Esophagus muscularis mucosa (tissue), 4 donors: Measurements from ENCODE around the gene DDX24. TPM values are rescaled to one million over a fixed set of nuclear protein-coding genes. Genes with fewer than 3 reads are reported as not detected.

Experiments
- DNase-seq: peaks from one replicate; pipeline ENCODE4 v3.0.0-alpha.2; 2017; ENCODE audit errors: extremely low spot score
- H3K27ac ChIP-seq, 4 donors: fragments of 200-600 bp; sonication (generic); replicated peaks in 1 of 4; 1 replicate in 3 of 4; 2 replicates in 1 of 4; pipeline ENCODE4 v1.5.1; 2016 to 2019; ENCODE audit warnings: mild to moderate bottlenecking in 1 of 4
- H3K27me3 ChIP-seq, 4 donors: fragments of 200-600 bp; sonication (generic); one replicate each; pipeline versions ENCODE4 v1.5.1 to v1.6.0; 2016 to 2019
- H3K36me3 ChIP-seq, 4 donors: fragments of 200-600 bp; sonication (generic); one replicate each; pipeline ENCODE4 v1.5.1; 2016 to 2019
- H3K4me1 ChIP-seq, 4 donors: fragments of 200-600 bp; sonication (generic); one replicate each; pipeline ENCODE4 v1.5.1; 2016 to 2019
- H3K4me3 ChIP-seq, 4 donors: fragments of 200-600 bp; sonication (generic); 1 replicate in 2 of 4; 2 replicates in 2 of 4; pipeline ENCODE4 v1.5.1; 2016 to 2019; ENCODE audit warnings: mild to moderate bottlenecking in 4 of 4, moderate library complexity in 1 of 4
- H3K9me3 ChIP-seq, 4 donors: fragments of 200-600 bp; sonication (generic); 1 replicate in 3 of 4; 2 replicates in 1 of 4; pipeline ENCODE4 v1.5.1; 2016 to 2019
- EP300 ChIP-seq: sonication (generic); formaldehyde crosslinking; IDR thresholded peaks from one replicate; pipeline ENCODE4 v1.6.1; 2017; ENCODE audit warnings: antibody characterized with exemption
- POLR2A ChIP-seq: fragments of 450-650 bp; IDR thresholded peaks from one replicate; pipeline ENCODE4 v1.6.1; 2017; ENCODE audit warnings: antibody characterized with exemption, moderate library complexity, mild to moderate bottlenecking, low read depth
- POLR2AphosphoS5 ChIP-seq, 2 donors: sonication (generic); formaldehyde crosslinking; IDR thresholded peaks; one replicate each; pipeline ENCODE4 v1.6.1; 2017; ENCODE audit warnings: antibody characterized with exemption in 2 of 2
- WGBS: methylation state at CpG from one replicate; pipeline ENCODE4 v1.1.5; 2018; 5-methylcytosine and 5-hydroxymethylcytosine counted together
- intact Hi-C: fragments of 100-400 bp; cut with DNase I; formaldehyde crosslinking; loops from one replicate; pipeline ENCODE4 v1.15.1; 2023
- total RNA-seq, 4 donors: library from RNA; depleted of rRNA; stranded (reverse); fragments of >200 nt; gene quantifications; one replicate each; pipeline versions ENCODE4 v1.1.0 to v1.2.1, GENCODE V29; 2016
- TF ChIP-seq, protein P1 (sequence below), 3 experiments: fragments of 200-600 bp in 2 of 3; fragments of 450-650 bp in 1 of 3; sonication (generic) in 2 of 3; IDR thresholded peaks; one replicate each; pipeline ENCODE4 v1.5.1; 2017 to 2019; ENCODE audit warnings: antibody characterized with exemption in 3 of 3, mild to moderate bottlenecking in 2 of 3, moderate library complexity in 1 of 3

Gene DDX24
- total RNA-seq, 4 donors from 2014 or later = 142 to 215 (median 176) TPM

DNA sequence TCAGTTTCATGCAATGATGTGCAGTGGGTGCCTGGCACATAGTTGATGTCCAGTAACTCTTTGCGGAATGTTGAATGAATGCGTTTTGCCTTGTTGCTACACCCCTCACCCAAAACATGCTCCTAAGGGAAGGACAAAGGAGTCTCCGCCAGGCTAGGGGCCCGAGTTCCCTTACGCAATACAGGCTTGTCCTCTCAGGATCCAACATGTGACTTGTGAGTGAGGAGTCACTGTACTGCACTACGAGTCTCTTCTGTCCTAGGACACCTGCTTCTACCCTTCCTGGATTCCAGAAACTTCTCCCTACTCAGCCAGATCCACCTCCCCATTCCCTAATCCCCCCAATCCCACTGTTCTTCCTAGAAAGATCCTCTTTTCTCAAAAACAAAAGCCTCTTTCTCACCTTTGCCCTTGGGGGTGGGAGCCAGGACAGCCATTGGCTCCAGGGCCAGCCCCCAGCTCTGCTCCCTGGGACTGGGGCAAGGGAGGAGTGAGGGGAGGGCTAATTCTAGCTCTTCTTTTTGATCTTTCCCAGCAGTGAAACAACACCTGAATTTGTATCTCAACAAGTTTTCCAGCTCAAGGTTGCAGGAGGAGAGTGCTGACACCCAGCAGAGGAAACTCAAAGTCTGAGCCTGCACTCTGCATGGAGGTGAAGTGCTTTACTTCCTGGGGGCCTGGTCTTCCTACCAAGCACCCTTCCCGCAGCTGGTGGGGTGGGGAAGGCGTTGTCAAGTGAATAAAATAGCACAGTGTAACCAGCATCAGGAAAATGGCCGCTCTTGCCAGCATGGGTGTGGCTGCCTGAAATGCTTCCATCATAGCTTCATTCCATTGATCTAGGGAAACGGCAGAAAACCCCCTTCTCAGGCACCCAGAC is 58.2 kb downstream of the DDX24 start:
- Histone ChIP-seq H3K4me1 (peaks cover 4 to 18% (median 13%) of the 10 kb centered on the region in 4 donors), H3K9me3 (no peaks in the 10 kb centered on the region), H3K27ac (no peak overlapping the region), H3K27me3 (no peaks in the 10 kb centered on the region), H3K4me3 (no peak overlapping the region), H3K36me3 (no peaks in the 10 kb centered on the region)
- no peak for TF ChIP-seq POLR2AphosphoS5 (IDR thresholded peaks at IDR 0.05)
- no peak for TF ChIP-seq POLR2A
- TF ChIP-seq EP300 = no peak
- TF ChIP-seq, protein P1, sequence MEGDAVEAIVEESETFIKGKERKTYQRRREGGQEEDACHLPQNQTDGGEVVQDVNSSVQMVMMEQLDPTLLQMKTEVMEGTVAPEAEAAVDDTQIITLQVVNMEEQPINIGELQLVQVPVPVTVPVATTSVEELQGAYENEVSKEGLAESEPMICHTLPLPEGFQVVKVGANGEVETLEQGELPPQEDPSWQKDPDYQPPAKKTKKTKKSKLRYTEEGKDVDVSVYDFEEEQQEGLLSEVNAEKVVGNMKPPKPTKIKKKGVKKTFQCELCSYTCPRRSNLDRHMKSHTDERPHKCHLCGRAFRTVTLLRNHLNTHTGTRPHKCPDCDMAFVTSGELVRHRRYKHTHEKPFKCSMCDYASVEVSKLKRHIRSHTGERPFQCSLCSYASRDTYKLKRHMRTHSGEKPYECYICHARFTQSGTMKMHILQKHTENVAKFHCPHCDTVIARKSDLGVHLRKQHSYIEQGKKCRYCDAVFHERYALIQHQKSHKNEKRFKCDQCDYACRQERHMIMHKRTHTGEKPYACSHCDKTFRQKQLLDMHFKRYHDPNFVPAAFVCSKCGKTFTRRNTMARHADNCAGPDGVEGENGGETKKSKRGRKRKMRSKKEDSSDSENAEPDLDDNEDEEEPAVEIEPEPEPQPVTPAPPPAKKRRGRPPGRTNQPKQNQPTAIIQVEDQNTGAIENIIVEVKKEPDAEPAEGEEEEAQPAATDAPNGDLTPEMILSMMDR (IDR thresholded peaks at IDR 0.05) = no peak
- DNase-seq = no peak
- intact Hi-C loops = loop anchor here (10.0 kb wide), 1 partner anchor 368 kb away; no protein-coding TSS in a partner anchor
- 73% methylated on average over 9 of the region's 10 CpGs for WGBS

- intact Hi-C loops = loop anchor here (10.0 kb wide), 1 partner anchor 367 kb away; no protein-coding TSS in a partner anchor
- no peaks in the 10 kb centered on the region for H3K36me3 ChIP-seq
- H3K27ac ChIP-seq = no peak overlapping the region
- 78% methylated on average over 5 of the region's 10 CpGs for WGBS
- H3K9me3 ChIP-seq = no peaks in the 10 kb centered on the region
- TF ChIP-seq POLR2AphosphoS5 (IDR thresholded peaks at IDR 0.05) (no peak), POLR2A (no peak), EP300 (no peak)
- TF ChIP-seq, protein P1 (IDR thresholded peaks at IDR 0.05) = no peak
- no peak for DNase-seq
- peaks cover 1 to 9% (median 3%) of the 10 kb centered on the region in 4 donors for H3K4me1 ChIP-seq
- no peak overlapping the region for H3K4me3 ChIP-seq
- H3K27me3 ChIP-seq = no peaks in the 10 kb centered on the region
These were observed 59.4 kb downstream of the DDX24 start for GRCh38 chr14:94021416-94022157.

GRCh38 chr14:94021001-94021400 is 60.0 kb downstream of the DDX24 start:
- intact Hi-C loops = loop anchor here (10.0 kb wide), 1 partner anchor 366 kb away; no protein-coding TSS in a partner anchor
- 95% methylated on average over 2 of the region's 2 CpGs for WGBS
- H3K27me3 ChIP-seq = no peaks in the 10 kb centered on the region

DNA sequence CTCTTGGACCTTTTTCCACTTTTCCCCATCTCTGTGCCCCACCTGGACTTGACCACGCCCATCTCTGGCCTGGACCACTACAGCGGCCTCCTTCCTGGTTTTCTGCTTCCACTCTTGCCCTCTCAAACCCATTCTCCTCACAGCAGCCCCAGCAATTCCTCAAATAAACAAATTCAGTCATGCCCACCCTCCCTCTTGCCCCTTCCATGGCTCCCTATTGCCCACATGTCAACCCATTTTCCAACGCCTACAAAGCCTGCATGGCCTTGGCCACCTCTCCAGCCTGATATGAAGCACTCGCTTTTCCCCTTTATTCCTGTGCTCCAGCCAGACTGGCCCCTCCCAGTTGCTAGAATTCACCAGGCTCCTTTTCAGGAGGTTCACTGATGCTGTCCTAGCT is 60.7 kb downstream of the DDX24 start:
- intact Hi-C loops = loop anchor here (10.0 kb wide), 1 partner anchor 365 kb away; no protein-coding TSS in a partner anchor
- H3K36me3 ChIP-seq = no peaks in the 10 kb centered on the region
- H3K4me1 ChIP-seq = no peaks in the 10 kb centered on the region
- WGBS = 88% methylated on average over 4 of the region's 4 CpGs
- no peak for DNase-seq
- no peak overlapping the region for H3K4me3 ChIP-seq
- no peaks in the 10 kb centered on the region for H3K9me3 ChIP-seq
- H3K27me3 ChIP-seq = no peaks in the 10 kb centered on the region
- H3K27ac ChIP-seq = no peak overlapping the region
- TF ChIP-seq POLR2A (no peak), POLR2AphosphoS5 (IDR thresholded peaks at IDR 0.05) (no peak), EP300 (no peak)
- TF ChIP-seq, protein P1 (IDR thresholded peaks at IDR 0.05) = no peak

More at GRCh38 chr14:94021001-94021400, 60.0 kb downstream of the DDX24 start:
- H3K9me3 ChIP-seq = no peaks in the 10 kb centered on the region
- H3K4me1 ChIP-seq = peaks cover 0 to 5% (median 0%) of the 10 kb centered on the region in 4 donors
- H3K27ac ChIP-seq = no peak overlapping the region
- TF ChIP-seq POLR2AphosphoS5 (IDR thresholded peaks at IDR 0.05) = no peak
- TF ChIP-seq, protein P1 (IDR thresholded peaks at IDR 0.05) = no peak
- no peak for TF ChIP-seq EP300
- no peak for TF ChIP-seq POLR2A
- H3K36me3 ChIP-seq = no peaks in the 10 kb centered on the region
- H3K4me3 ChIP-seq = no peak overlapping the region
- no peak for DNase-seq
